Adrenal gland (tissue), 5 donors: Measurements from ENCODE around the gene LSMEM2.

ENCODE experiments used
- CTCF ChIP-seq, 6 experiments: fragments of 450-650 bp in 4 of 6; fragments of 200-600 bp in 2 of 6; sonication (generic) in 1 of 6; IDR thresholded peaks; 1 replicate in 5 of 6; 2 replicates in 1 of 6; pipeline versions ENCODE4 v1.5.1 to v1.8.0; 2016 to 2021; ENCODE audit warnings: antibody characterized with exemption in 6 of 6, mild to moderate bottlenecking in 2 of 6, moderate library complexity in 1 of 6
- POLR2A ChIP-seq, 2 donors: fragments of 450-650 bp; IDR thresholded peaks; one replicate each; pipeline ENCODE4 v1.6.1; 2017; ENCODE audit warnings: antibody characterized with exemption in 2 of 2, mild to moderate bottlenecking in 2 of 2, moderate library complexity in 1 of 2
- donor health status: DM: no; HTN: no; CAD: no.

DNA sequence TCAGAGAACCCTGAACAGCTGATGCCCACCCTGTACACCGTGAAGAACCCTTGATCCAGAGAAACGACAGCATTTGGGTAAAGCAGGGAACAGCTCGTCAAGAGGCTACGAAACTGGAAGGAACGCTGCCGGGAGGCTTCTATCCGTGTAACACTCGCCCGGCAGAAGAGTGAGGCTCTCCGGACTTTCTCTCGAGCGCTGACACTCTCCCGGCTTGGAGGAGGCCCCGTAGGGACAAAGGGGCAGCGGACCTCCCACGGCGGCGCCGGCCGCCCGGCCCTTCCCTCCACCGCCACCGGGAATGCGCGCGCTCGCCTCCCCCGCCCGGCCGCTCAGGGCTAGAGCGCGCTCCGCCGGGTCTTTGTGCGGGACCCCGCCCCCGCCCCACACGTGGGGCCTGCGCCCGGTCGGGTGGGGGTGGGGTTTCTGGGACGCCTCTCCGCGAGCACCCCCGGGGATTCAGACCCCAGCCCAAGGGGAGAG is 42.0 kb downstream of the LSMEM2 start:
- TF ChIP-seq POLR2A (IDR thresholded peaks at IDR 0.05) (no peak), CTCF (IDR thresholded peaks at IDR 0.05) (no peak)
